GM12878 (cell line): ENCODE measurements around the gene PRSS1. TPM values are rescaled to one million over a fixed set of nuclear protein-coding genes. Genes with fewer than 3 reads are reported as not detected.

Experiments used
- ATAC-seq: fragments of 200-7000 bp; cut with Tn5 transposase; 3 replicates; pipeline ENCODE4 v1.9.1; 2020; ENCODE audit warnings: mild to moderate bottlenecking, moderate library complexity
- BruUV-seq: library from RNA; stranded (reverse); fragments of 400-500 nt; replicated peaks from 2 replicates; lab custom pipeline; 2021; lab: Mats Ljungman, UMichigan
- CTCF ChIA-PET: fragments of 300-600 bp; sonication (Branson Sonifier 250); formaldehyde crosslinking; extraction: SDS; loops from one replicate; lab custom pipeline; 2021; ENCODE audit warnings: inconsistent platforms; lab: Yijun Ruan, JAX
- POLR2A ChIA-PET: fragments of 350-600 bp; formaldehyde crosslinking; extraction: SDS; loops from one replicate; lab custom pipeline; 2021; ENCODE audit warnings: inconsistent platforms; lab: Charles Lee
- RAD21 ChIA-PET: fragments of 300-600 bp; sonication (Branson Sonifier 250); formaldehyde crosslinking; loops from one replicate; lab custom pipeline; 2023; ENCODE audit warnings: antibody characterized with exemption; ENCODE audit not compliant: unreplicated experiment; lab: Charles Lee
- SMC1A ChIA-PET: fragments of 300-600 bp; sonication (Branson Sonifier 250); formaldehyde crosslinking; loops from one replicate; lab custom pipeline; 2023; ENCODE audit not compliant: unreplicated experiment, uncharacterized antibody; lab: Charles Lee
- DNase-seq: peaks from one replicate; pipeline ENCODE4 v3.0.0-alpha.2; 2011; ENCODE audit warnings: low read depth, low spot score
- FAIRE-seq: peaks from 3 replicates; lab custom pipeline; 2011; peaks lifted over from hg19 to GRCh38; lab: Jason Lieb, UNC
- H2AFZ ChIP-seq: 2 replicates; pipeline ENCODE4 v1.6.0; 2011; ENCODE audit warnings: low read depth, low read length, control low read depth; ENCODE audit not compliant: control insufficient read depth
- H3K27ac ChIP-seq: 2 replicates; pipeline ENCODE4 v1.5.1; 2011; ENCODE audit warnings: control low read depth; ENCODE audit not compliant: control insufficient read depth, insufficient read depth
- H3K27me3 ChIP-seq, 2 experiments: replicated peaks in 1 of 2; 2 replicates each; pipeline versions ENCODE4 v1.6.0 to v1.6.1; 2011; ENCODE audit warnings: low read length in 1 of 2; ENCODE audit not compliant: control insufficient read depth in 2 of 2, insufficient read depth in 2 of 2
- H3K36me3 ChIP-seq, 2 experiments: 2 replicates each; pipeline ENCODE4 v1.5.1; 2011; ENCODE audit warnings: low read length in 1 of 2; ENCODE audit not compliant: control insufficient read depth in 2 of 2, insufficient read depth in 2 of 2
- H3K4me1 ChIP-seq: 2 replicates; pipeline ENCODE4 v1.6.1; 2011; ENCODE audit warnings: mild to moderate bottlenecking, low read length, moderate library complexity, mixed read lengths; ENCODE audit not compliant: control insufficient read depth, insufficient read depth
- H3K4me2 ChIP-seq: 2 replicates; pipeline ENCODE4 v1.6.0; 2011; ENCODE audit warnings: control low read depth; ENCODE audit not compliant: control insufficient read depth, insufficient read depth
- H3K4me3 ChIP-seq: fragments of 200-600 bp; sonication (generic); 2 replicates; pipeline ENCODE4 v1.5.1; 2016
- H3K79me2 ChIP-seq: 2 replicates; pipeline ENCODE4 v1.6.0; 2011; ENCODE audit warnings: low read length; ENCODE audit not compliant: control insufficient read depth, insufficient read depth
- H3K9ac ChIP-seq: 2 replicates; pipeline ENCODE4 v1.8.0; 2011; ENCODE audit warnings: low read length, control low read depth, mixed read lengths; ENCODE audit not compliant: control insufficient read depth, insufficient read depth
- H3K9me3 ChIP-seq: replicated peaks from 3 replicates; pipeline ENCODE4 v1.5.1; 2011; ENCODE audit warnings: mild to moderate bottlenecking, low read length; ENCODE audit not compliant: control insufficient read depth, insufficient read depth
- H4K20me1 ChIP-seq: 2 replicates; pipeline ENCODE4 v1.6.0; 2011; ENCODE audit not compliant: control insufficient read depth, insufficient read depth
- BHLHE40 ChIP-seq, 2 experiments: fragments of 450-650 bp in 1 of 2; IDR thresholded peaks; 2 replicates each; pipeline ENCODE4 v1.6.1; 2011 to 2017; ENCODE audit warnings: low read depth in 2 of 2, borderline replicate concordance in 1 of 2, improper control_type of control experiment in 1 of 2, low read length in 1 of 2, mild to moderate bottlenecking in 1 of 2
- CBX5 ChIP-seq: sonication (generic); IDR thresholded peaks from 2 replicates; pipeline ENCODE4 v1.6.1; 2016; ENCODE audit warnings: low read depth, moderate library complexity, mild to moderate bottlenecking, inconsistent platforms
- CHD1 ChIP-seq: IDR thresholded peaks from 2 replicates; pipeline ENCODE4 v1.6.1; 2012; ENCODE audit warnings: low read depth, low read length, improper control_type of control experiment
- DPF2 ChIP-seq: fragments of 450-650 bp; IDR thresholded peaks from 2 replicates; pipeline ENCODE4 v1.6.1; 2017; ENCODE audit warnings: mild to moderate bottlenecking
- EED ChIP-seq: sonication (generic); IDR thresholded peaks from 2 replicates; pipeline ENCODE4 v1.6.1; 2016; ENCODE audit warnings: antibody characterized with exemption, low read depth
- KDM1A ChIP-seq: fragments of 200-600 bp; sonication (generic); IDR thresholded peaks from 2 replicates; pipeline ENCODE4 v1.6.1; 2016; ENCODE audit warnings: borderline replicate concordance
- MLLT1 ChIP-seq: fragments of 450-650 bp; IDR thresholded peaks from 2 replicates; pipeline ENCODE4 v1.6.1; 2016; ENCODE audit warnings: mild to moderate bottlenecking
- MYC ChIP-seq: IDR thresholded peaks from 2 replicates; pipeline ENCODE4 v1.6.1; 2011; ENCODE audit warnings: mild to moderate bottlenecking, low read length, moderate library complexity, inconsistent platforms; ENCODE audit not compliant: insufficient read depth, insufficient replicate concordance, insufficient read length, severe bottlenecking
- NFYB ChIP-seq: IDR thresholded peaks from 2 replicates; pipeline ENCODE4 v1.6.1; 2011; ENCODE audit warnings: low read depth, mild to moderate bottlenecking, low read length, improper control_type of control experiment, moderate library complexity; ENCODE audit not compliant: insufficient read depth
- NKRF ChIP-seq: fragments of 450-650 bp; conservative IDR thresholded peaks from 2 replicates; pipeline ENCODE4 v1.6.1; 2017; ENCODE audit warnings: mild to moderate bottlenecking, moderate library complexity
- PAX5 ChIP-seq: IDR thresholded peaks from 2 replicates; pipeline ENCODE4 v1.6.1; 2011; ENCODE audit warnings: low read depth, low read length, borderline replicate concordance
- SRF ChIP-seq, 2 experiments: IDR thresholded peaks; 2 replicates each; pipeline ENCODE4 v1.6.1; 2011; ENCODE audit warnings: low read depth in 2 of 2, low read length in 2 of 2, mild to moderate bottlenecking in 1 of 2, moderate library complexity in 1 of 2
- YBX1 ChIP-seq: fragments of 450-650 bp; IDR thresholded peaks from 2 replicates; pipeline ENCODE4 v1.6.1; 2016; ENCODE audit warnings: antibody characterized with exemption
- ZBTB11 ChIP-seq: fragments of 450-650 bp; formaldehyde crosslinking; IDR thresholded peaks from 2 replicates; pipeline ENCODE4 v1.5.0; 2022; ENCODE audit warnings: mild to moderate bottlenecking, missing genetic modification characterization
- ZNF217 ChIP-seq: fragments of 450-650 bp; IDR thresholded peaks from 2 replicates; pipeline ENCODE4 v1.6.1; 2017; ENCODE audit warnings: antibody characterized with exemption, mild to moderate bottlenecking
- WGBS: methylation state at CpG from one replicate; pipeline ENCODE4 v1.1.6; 2016; ENCODE audit warnings: low lambda C conversion rate; ENCODE audit not compliant: insufficient replicate concordance, insufficient coverage; ENCODE audit errors: missing lambda C conversion rate; 5-methylcytosine and 5-hydroxymethylcytosine counted together
- in situ Hi-C: fragments of 300-500 bp; cut with MboI; formaldehyde crosslinking; loops from 9 replicates; pipeline ENCODE4 v1.14.3; 2018; ENCODE audit warnings: mixed read lengths
- intact Hi-C: fragments of 100-400 bp; cut with micrococcal nuclease; formaldehyde crosslinking; loops from one replicate; pipeline ENCODE4 v1.14.2; 2022; ENCODE audit not compliant: unreplicated experiment
- polyA plus RNA-seq, 11 experiments: library from polyadenylated mRNA; depleted of rRNA in 4 of 11; unstranded in 6 of 11; stranded (reverse) in 5 of 11; fragments of >200 nt; fragmentation: Nextera tagmentation in 4 of 11; fragmentation: Illumina TruSeq in 1 of 11; extraction: Ambion mirVana in 4 of 11; extraction: Trizol in 1 of 11; gene quantifications; 1 replicate in 1 of 11; 2 replicates in 10 of 11; pipeline versions ENCODE4 v1.2.1 to v1.2.3, GENCODE V29; 2011 to 2016; ENCODE audit warnings: inconsistent platforms in 2 of 11, missing spikeins in 2 of 11, low read depth in 1 of 11
- total RNA-seq, 4 experiments: library from RNA; depleted of rRNA in 3 of 4; stranded (reverse); fragments of >200 nt in 3 of 4; fragmentation: Illumina TruSeq in 1 of 4; extraction: Trizol in 1 of 4; gene quantifications; 2 replicates each; pipeline versions ENCODE4 v1.2.1 to v1.2.3, GENCODE V29; 2013 to 2021

Gene PRSS1
- total and polyA plus RNA-seq, 10 of the 15 experiments (the other 5 are each of a cell fraction or from before 2014, with no cell fraction given) = 11.9 TPM; not detected in 9

- BruUV-seq = no TSS peak
- ATAC-seq (peak; percentile 66), FAIRE-seq (no peak), DNase-seq (no peak)
- POLR2A ChIA-PET = interaction anchor here (1.0 to 16.4 kb wide), 4 partner anchors 9 to 12 kb away, joined by 4 to 325 read pairs (median 8); no protein-coding TSS in a partner anchor
- no peaks in the 10 kb centered on the region for H4K20me1 ChIP-seq
- in situ Hi-C loops (no loop called here), intact Hi-C loops (loop anchor here (1.0 kb wide), 1 partner anchor 12 kb away; no protein-coding TSS in a partner anchor)
- H3K4me3 ChIP-seq = peak overlapping the region; percentile 71
- peak overlapping the region; percentile 96 for H3K4me2 ChIP-seq
- CTCF ChIA-PET = interaction anchor here (1.1 to 28.6 kb wide), 4 partner anchors 9 to 84 kb away, joined by 3 to 1055 read pairs (median 530); no protein-coding TSS in a partner anchor
- H2AFZ ChIP-seq = peak overlapping the region; percentile 66
- H3K36me3 ChIP-seq = peaks cover 0 to 2% of the 10 kb centered on the region in 2 experiments; a peak in 2 of 4 replicates
- H3K4me1 ChIP-seq = peaks cover 6% of the 10 kb centered on the region
- no peaks in the 10 kb centered on the region for H3K9me3 ChIP-seq
- 2% methylated on average over 65 of the region's 74 CpGs for WGBS
- H3K27ac ChIP-seq = peak overlapping the region; percentile 62
- no peaks in the 10 kb centered on the region for H3K27me3 ChIP-seq
- RAD21 ChIA-PET = interaction anchor here (0.7 to 20.4 kb wide), 3 partner anchors 11 to 82 kb away, joined by 3 to 813 read pairs (median 115); no protein-coding TSS in a partner anchor
- peaks cover 10% of the 10 kb centered on the region for H3K79me2 ChIP-seq
- SMC1A ChIA-PET = interaction anchor here (2.7 to 24.6 kb wide), 3 partner anchors 11 to 25 kb away, joined by 10 to 786 read pairs (median 107); no protein-coding TSS in a partner anchor
- H3K9ac ChIP-seq = peak overlapping the region; percentile 66
- TF ChIP-seq CBX5 (no peak), MYC (no peak), DPF2 (0 out of 2 replicates have a peak, but pooled peaks have one; percentile 30), KDM1A (no peak), BHLHE40 (IDR thresholded peaks at IDR 0.05; ENCODE audit: borderline replicate concordance in 1 of 2, low read depth in 2 of 2, low read length in 1 of 2) (peak in 1 of 2 experiments; percentile 30; a peak in 1 of 4 replicates), EED (no peak), NFYB (no peak), ZNF217 (no peak), ZBTB11 (CRISPR knock-in tag) (no peak), CHD1 (peak; percentile 28; the same call in 1 of the 2 replicates), PAX5 (0 out of 2 replicates have a peak, but pooled peaks have one; percentile 8), NKRF (no peak), MLLT1 (peak; percentile 62; the same call in 1 of the 2 replicates), SRF (IDR thresholded peaks at IDR 0.05; ENCODE audit: low read depth in 2 of 2, low read length in 2 of 2) (no peak), YBX1 (no peak)
These were observed 47.5 kb downstream of the PRSS1 start for GRCh38 chr7:142796501-142797390.
